Central memory CD8-positive, alpha-beta T cell (primary cell): ENCODE data around the gene PSMC1.

Experiments
- ATAC-seq: fragments of 150-1000 bp; cut with Tn5 transposase; replicated peaks from 2 replicates; pipeline ENCODE4 v1.10.0; 2022; ENCODE audit warnings: mild to moderate bottlenecking, moderate FRiP score, moderate number of reproducible peaks; ENCODE audit not compliant: poor library complexity, severe bottlenecking; ENCODE audit errors: extremely low read depth
- DNase-seq, 2 donors: peaks; one replicate each; pipeline ENCODE4 v3.0.0; 2021; ENCODE audit warnings: low spot score in 2 of 2
- H3K27ac Mint-ChIP-seq: one replicate; pipeline ENCODE4 v1.8.0; 2022; ENCODE audit warnings: low read depth, mild to moderate bottlenecking, moderate library complexity, mixed read lengths
- H3K27me3 Mint-ChIP-seq: one replicate; pipeline ENCODE4 v1.8.0; 2022; ENCODE audit warnings: mixed read lengths
- H3K36me3 Mint-ChIP-seq: one replicate; pipeline ENCODE4 v1.8.0; 2022; ENCODE audit warnings: mild to moderate bottlenecking, moderate library complexity, mixed read lengths; ENCODE audit not compliant: insufficient read depth
- H3K4me1 Mint-ChIP-seq: one replicate; pipeline ENCODE4 v1.8.0; 2022; ENCODE audit warnings: mixed read lengths
- H3K4me3 Mint-ChIP-seq: one replicate; pipeline ENCODE4 v1.8.0; 2022; ENCODE audit warnings: mild to moderate bottlenecking, moderate library complexity, mixed read lengths
- H3K9me3 Mint-ChIP-seq: one replicate; pipeline ENCODE4 v1.8.0; 2022; ENCODE audit warnings: mixed read lengths

PSMC1 gene

GRCh38 chr14:90319173-90319572, 62.8 kb downstream of the PSMC1 start:
- Mint-ChIP-seq H3K27ac (peak overlapping the region; percentile 51), H3K36me3 (peaks cover 29% of the 10 kb centered on the region), H3K4me1 (peaks cover 26% of the 10 kb centered on the region), H3K27me3 (no peaks in the 10 kb centered on the region), H3K4me3 (no peak overlapping the region), H3K9me3 (no peaks in the 10 kb centered on the region)
- no peak for ATAC-seq
- no peak for DNase-seq

GRCh38 chr14:90319634-90320541, 63.5 kb downstream of the PSMC1 start:
- ATAC-seq (no peak), DNase-seq (no peak)
- Mint-ChIP-seq H3K4me1 (peaks cover 30% of the 10 kb centered on the region), H3K27ac (no peak overlapping the region), H3K9me3 (no peaks in the 10 kb centered on the region), H3K36me3 (peaks cover 23% of the 10 kb centered on the region), H3K4me3 (no peak overlapping the region), H3K27me3 (no peaks in the 10 kb centered on the region)

- Mint-ChIP-seq H3K9me3 (no peaks in the 10 kb centered on the region), H3K27me3 (no peaks in the 10 kb centered on the region), H3K4me1 (peaks cover 32% of the 10 kb centered on the region), H3K36me3 (peaks cover 9% of the 10 kb centered on the region), H3K27ac (no peak overlapping the region), H3K4me3 (peak overlapping the region; percentile 7)
- ATAC-seq = no peak
- no peak for DNase-seq
Measured at GRCh38 chr14:90321891-90322290, 65.5 kb downstream of the PSMC1 start.
